ENCODE measurements around the gene CDKAL1. TPM values are rescaled to one million over a fixed set of nuclear protein-coding genes. Genes with fewer than 3 reads are reported as not detected.

CDKAL1 gene
- total and polyA plus RNA-seq, 2 experiments from 2014 or later = 14.4 to 19.5 TPM

- H3K4me3 ChIP-seq = no peak overlapping the region
- H3K9me2 ChIP-seq (replicated peaks; ENCODE audit: insufficient read depth) = no peaks in the 10 kb centered on the region
- no peak overlapping the region for H3K4me2 ChIP-seq
- no peak overlapping the region for H3K27ac ChIP-seq
- no peaks in the 10 kb centered on the region for H3K4me1 ChIP-seq (ENCODE audit: insufficient read depth)
- no peak overlapping the region for H2AFZ ChIP-seq
- H3K79me2 ChIP-seq = no peaks in the 10 kb centered on the region
- no peaks in the 10 kb centered on the region for H3K36me3 ChIP-seq (replicated peaks; ENCODE audit: insufficient read depth, low read depth)
- WGBS (ENCODE audit: low lambda C conversion rate, missing lambda C conversion rate) = 89% methylated on average over 3 of the region's 3 CpGs
- H3K27me3 ChIP-seq = no peaks in the 10 kb centered on the region
- no peak for TF ChIP-seq EZH2phosphoT487 (IDR thresholded peaks at IDR 0.05; ENCODE audit: low read depth, severe bottlenecking, unreplicated experiment)
- TF ChIP-seq CTCF (IDR thresholded peaks at IDR 0.05; ENCODE audit: poor library complexity) = no peak
- no peak for TF ChIP-seq EZH2 (IDR thresholded peaks at IDR 0.05; ENCODE audit: borderline replicate concordance)
- no peaks in the 10 kb centered on the region for H3K9me3 ChIP-seq (ENCODE audit: low read depth)
- H4K20me1 ChIP-seq (ENCODE audit: insufficient read depth, poor library complexity, severe bottlenecking) = no peaks in the 10 kb centered on the region
- DNase-seq (ENCODE audit: low spot score) = no peak
These were observed 235.4 kb downstream of the CDKAL1 start for GRCh38 chr6:20769631-20770030.

GRCh38 chr6:20770773-20771172 is 236.5 kb downstream of the CDKAL1 start:
- H3K4me3 ChIP-seq = no peak overlapping the region
- no peaks in the 10 kb centered on the region for H3K9me2 ChIP-seq (replicated peaks; ENCODE audit: insufficient read depth)
- H3K9me3 ChIP-seq (ENCODE audit: low read depth) = no peaks in the 10 kb centered on the region
- H3K4me1 ChIP-seq (ENCODE audit: insufficient read depth) = no peaks in the 10 kb centered on the region
- H3K27ac ChIP-seq = no peak overlapping the region
- no peaks in the 10 kb centered on the region for H3K79me2 ChIP-seq
- no peaks in the 10 kb centered on the region for H3K27me3 ChIP-seq
- DNase-seq (ENCODE audit: low spot score) = no peak
- H3K36me3 ChIP-seq (replicated peaks; ENCODE audit: insufficient read depth, low read depth) = no peaks in the 10 kb centered on the region
- TF ChIP-seq EZH2phosphoT487 (IDR thresholded peaks at IDR 0.05; ENCODE audit: low read depth, severe bottlenecking, unreplicated experiment) (no peak), EZH2 (IDR thresholded peaks at IDR 0.05; ENCODE audit: borderline replicate concordance) (no peak), CTCF (IDR thresholded peaks at IDR 0.05; ENCODE audit: poor library complexity) (no peak)
- no peak overlapping the region for H2AFZ ChIP-seq
- 60% methylated on average over 1 of the region's 1 CpG for WGBS (ENCODE audit: low lambda C conversion rate, missing lambda C conversion rate)
- no peak overlapping the region for H3K4me2 ChIP-seq
- H4K20me1 ChIP-seq (ENCODE audit: insufficient read depth, poor library complexity, severe bottlenecking) = no peaks in the 10 kb centered on the region

GRCh38 chr6:20771409-20771808 is 237.2 kb downstream of the CDKAL1 start:
- no peak for DNase-seq (ENCODE audit: low spot score)
- no peaks in the 10 kb centered on the region for H3K79me2 ChIP-seq
- H2AFZ ChIP-seq = no peak overlapping the region
- H3K4me1 ChIP-seq (ENCODE audit: insufficient read depth) = no peaks in the 10 kb centered on the region
- no peaks in the 10 kb centered on the region for H3K27me3 ChIP-seq
- H3K4me2 ChIP-seq = no peak overlapping the region
- no peak for TF ChIP-seq EZH2phosphoT487 (IDR thresholded peaks at IDR 0.05; ENCODE audit: low read depth, severe bottlenecking, unreplicated experiment)
- no peak for TF ChIP-seq CTCF (IDR thresholded peaks at IDR 0.05; ENCODE audit: poor library complexity)
- no peak for TF ChIP-seq EZH2 (IDR thresholded peaks at IDR 0.05; ENCODE audit: borderline replicate concordance)
- H3K36me3 ChIP-seq (replicated peaks; ENCODE audit: insufficient read depth, low read depth) = no peaks in the 10 kb centered on the region
- H3K9me3 ChIP-seq (ENCODE audit: low read depth) = no peaks in the 10 kb centered on the region
- no peak overlapping the region for H3K27ac ChIP-seq
- H3K9me2 ChIP-seq (replicated peaks; ENCODE audit: insufficient read depth) = no peaks in the 10 kb centered on the region
- H4K20me1 ChIP-seq (ENCODE audit: insufficient read depth, poor library complexity, severe bottlenecking) = no peaks in the 10 kb centered on the region
- WGBS (ENCODE audit: low lambda C conversion rate, missing lambda C conversion rate) = 81% methylated on average over 6 of the region's 6 CpGs
- no peak overlapping the region for H3K4me3 ChIP-seq

- Histone ChIP-seq H2AFZ (no peak overlapping the region), H3K9me3 (ENCODE audit: low read depth) (no peaks in the 10 kb centered on the region), H3K27me3 (no peaks in the 10 kb centered on the region), H3K36me3 (replicated peaks; ENCODE audit: insufficient read depth, low read depth) (no peaks in the 10 kb centered on the region), H3K79me2 (no peaks in the 10 kb centered on the region), H3K4me1 (ENCODE audit: insufficient read depth) (no peaks in the 10 kb centered on the region), H3K4me3 (no peak overlapping the region), H3K27ac (no peak overlapping the region), H3K9me2 (replicated peaks; ENCODE audit: insufficient read depth) (no peaks in the 10 kb centered on the region), H4K20me1 (ENCODE audit: insufficient read depth, poor library complexity, severe bottlenecking) (no peaks in the 10 kb centered on the region), H3K4me2 (no peak overlapping the region)
- 82% methylated on average over 1 of the region's 1 CpG for WGBS (ENCODE audit: low lambda C conversion rate, missing lambda C conversion rate)
- TF ChIP-seq CTCF (IDR thresholded peaks at IDR 0.05; ENCODE audit: poor library complexity) (no peak), EZH2 (IDR thresholded peaks at IDR 0.05; ENCODE audit: borderline replicate concordance) (no peak), EZH2phosphoT487 (IDR thresholded peaks at IDR 0.05; ENCODE audit: low read depth, severe bottlenecking, unreplicated experiment) (no peak)
- no peak for DNase-seq (ENCODE audit: low spot score)
These were observed 239.6 kb downstream of the CDKAL1 start for GRCh38 chr6:20773822-20774221.

Data from hepatocyte (in vitro differentiated cells).